Medulla oblongata (tissue), 1 donor: ENCODE measurements around the gene FRMD8.

ENCODE experiments used
- DNase-seq: peaks from one replicate; pipeline ENCODE4 v3.0.0-alpha.2; 2015; ENCODE audit errors: extremely low spot score

The FRMD8 gene

GRCh38 chr11:65375012-65375411 lies 11.4 kb upstream of the FRMD8 start:
- DNase-seq = no peak

- no peak for DNase-seq
These were observed 10.2 kb upstream of the FRMD8 start for GRCh38 chr11:65376138-65376713.

- no peak for DNase-seq
These were observed 9.4 kb upstream of the FRMD8 start for GRCh38 chr11:65377036-65377435.

- DNase-seq = no peak
These were observed 8.7 kb upstream of the FRMD8 start for GRCh38 chr11:65377777-65378176.

GRCh38 chr11:65378208-65378927 lies 8.1 kb upstream of the FRMD8 start:
- peak; percentile 53 for DNase-seq

GRCh38 chr11:65378928-65379638 lies 7.4 kb upstream of the FRMD8 start:
- no peak for DNase-seq

- DNase-seq = no peak
These were observed 6.6 kb upstream of the FRMD8 start for GRCh38 chr11:65379698-65380459.

- DNase-seq = no peak
These were observed 5.8 kb upstream of the FRMD8 start for GRCh38 chr11:65380460-65381119.

GRCh38 chr11:65381716-65382032 lies 4.8 kb upstream of the FRMD8 start:
- DNase-seq = peak; percentile 51

- DNase-seq = peak; percentile 93
These were observed 4.2 kb upstream of the FRMD8 start, which contains the start of gene SLC25A45 for GRCh38 chr11:65382033-65382803. TSS of gene SLC25A45 (minus strand) at chr11:65382646. CDS start at chr11:65381951, 695 bp downstream.

GRCh38 chr11:65382804-65383368 lies 3.6 kb upstream of the FRMD8 start:
- DNase-seq = no peak

GRCh38 chr11:65383778-65384177 lies 2.7 kb upstream of the FRMD8 start:
- DNase-seq = no peak

GRCh38 chr11:65384301-65384889 lies 2.0 kb upstream of the FRMD8 start:
- DNase-seq = no peak

- no peak for DNase-seq
These were observed 2.3 kb downstream of the FRMD8 start for GRCh38 chr11:65388731-65389130.

- DNase-seq = no peak
These were observed 3.0 kb downstream of the FRMD8 start for GRCh38 chr11:65389294-65389980.

GRCh38 chr11:65390099-65390941 lies 3.9 kb downstream of the FRMD8 start:
- DNase-seq = no peak

GRCh38 chr11:65390996-65391395 lies 4.6 kb downstream of the FRMD8 start:
- no peak for DNase-seq

GRCh38 chr11:65392186-65392829 lies 5.9 kb downstream of the FRMD8 start:
- DNase-seq = no peak
